Lower lobe of right lung (tissue), 2 donors: ENCODE results near the gene BGLAP. TPM values are rescaled to one million over a fixed set of nuclear protein-coding genes. Genes with fewer than 3 reads are reported as not detected.

Experiments used
- ATAC-seq, 2 donors: fragments of 200-7000 bp; cut with Tn5 transposase; one replicate each; pipeline ENCODE4 v1.9.1; 2020 to 2022; ENCODE audit warnings: mild to moderate bottlenecking in 2 of 2, moderate library complexity in 2 of 2
- DNase-seq: peaks from one replicate; pipeline ENCODE4 v3.0.0-alpha.2; 2020
- H3K27ac ChIP-seq: fragments of 200-600 bp; one replicate; pipeline ENCODE4 v1.8.0; 2022
- H3K27me3 ChIP-seq: fragments of 200-600 bp; one replicate; pipeline ENCODE4 v1.8.0; 2022; ENCODE audit warnings: low read depth
- H3K36me3 ChIP-seq: fragments of 200-600 bp; one replicate; pipeline ENCODE4 v1.8.0; 2022; ENCODE audit warnings: mild to moderate bottlenecking
- H3K4me1 ChIP-seq: fragments of 200-600 bp; one replicate; pipeline ENCODE4 v1.8.0; 2022
- H3K4me3 ChIP-seq: fragments of 200-600 bp; one replicate; pipeline ENCODE4 v1.8.0; 2022; ENCODE audit warnings: mild to moderate bottlenecking
- H3K9me3 ChIP-seq: fragments of 200-600 bp; one replicate; pipeline ENCODE4 v1.8.0; 2022
- intact Hi-C: fragments of 100-400 bp; cut with DNase I; formaldehyde crosslinking; loops from one replicate; pipeline ENCODE4 v1.11.0; 2022
- long read RNA-seq: library from polyadenylated mRNA; unstranded; transcript quantifications from one replicate; pipeline ENCODE4 v2.0.0, GENCODE V29; 2021
- total RNA-seq: library from RNA; stranded (reverse); fragmentation: NEBNext Ultra II Directional; extraction: Animal tissue kit (Norgen Biotek cat#: 25700); gene quantifications from one replicate; pipeline ENCODE4 v1.2.1, GENCODE V29; 2021
- TF ChIP-seq, protein P1 (sequence below): fragments of 200-600 bp; IDR thresholded peaks from one replicate; pipeline ENCODE4 v1.8.0; 2022; ENCODE audit warnings: antibody characterized with exemption, mild to moderate bottlenecking
- donor health status: DM: no; HTN: yes; CAD: no; lungs with severe emphysema.

Gene BGLAP
- total RNA-seq: 4.8 TPM
- long read RNA-seq, partial matches to known transcripts: 1 of 4 reads
- long read RNA-seq, other reads (novel, unspliced or antisense): 0 of 4 reads

DNA sequence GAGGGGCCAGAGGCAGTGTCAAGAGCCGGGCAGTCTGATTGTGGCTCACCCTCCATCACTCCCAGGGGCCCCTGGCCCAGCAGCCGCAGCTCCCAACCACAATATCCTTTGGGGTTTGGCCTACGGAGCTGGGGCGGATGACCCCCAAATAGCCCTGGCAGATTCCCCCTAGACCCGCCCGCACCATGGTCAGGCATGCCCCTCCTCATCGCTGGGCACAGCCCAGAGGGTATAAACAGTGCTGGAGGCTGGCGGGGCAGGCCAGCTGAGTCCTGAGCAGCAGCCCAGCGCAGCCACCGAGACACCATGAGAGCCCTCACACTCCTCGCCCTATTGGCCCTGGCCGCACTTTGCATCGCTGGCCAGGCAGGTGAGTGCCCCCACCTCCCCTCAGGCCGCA lies at the start of gene BGLAP:
Gene BGLAP, plus strand, starts transcription at position 259 of the 400 bp plus-strand sequence. Its CDS starts 48 bp downstream, at position 307.
- Histone ChIP-seq H3K4me3 (no peak within 1 kb of the TSS), H3K27me3 (peaks cover 11% of the 10 kb centered on the region), H3K4me1 (peaks cover 16% of the 10 kb centered on the region), H3K36me3 (peaks cover 40% of the 10 kb centered on the region), H3K9me3 (no peaks in the 10 kb centered on the region), H3K27ac (no peak within 1 kb of the TSS)
- no peak for DNase-seq
- intact Hi-C loops: no loop called here
- TF ChIP-seq, protein P1, sequence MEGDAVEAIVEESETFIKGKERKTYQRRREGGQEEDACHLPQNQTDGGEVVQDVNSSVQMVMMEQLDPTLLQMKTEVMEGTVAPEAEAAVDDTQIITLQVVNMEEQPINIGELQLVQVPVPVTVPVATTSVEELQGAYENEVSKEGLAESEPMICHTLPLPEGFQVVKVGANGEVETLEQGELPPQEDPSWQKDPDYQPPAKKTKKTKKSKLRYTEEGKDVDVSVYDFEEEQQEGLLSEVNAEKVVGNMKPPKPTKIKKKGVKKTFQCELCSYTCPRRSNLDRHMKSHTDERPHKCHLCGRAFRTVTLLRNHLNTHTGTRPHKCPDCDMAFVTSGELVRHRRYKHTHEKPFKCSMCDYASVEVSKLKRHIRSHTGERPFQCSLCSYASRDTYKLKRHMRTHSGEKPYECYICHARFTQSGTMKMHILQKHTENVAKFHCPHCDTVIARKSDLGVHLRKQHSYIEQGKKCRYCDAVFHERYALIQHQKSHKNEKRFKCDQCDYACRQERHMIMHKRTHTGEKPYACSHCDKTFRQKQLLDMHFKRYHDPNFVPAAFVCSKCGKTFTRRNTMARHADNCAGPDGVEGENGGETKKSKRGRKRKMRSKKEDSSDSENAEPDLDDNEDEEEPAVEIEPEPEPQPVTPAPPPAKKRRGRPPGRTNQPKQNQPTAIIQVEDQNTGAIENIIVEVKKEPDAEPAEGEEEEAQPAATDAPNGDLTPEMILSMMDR: no peak
- ATAC-seq: no peak

DNA sequence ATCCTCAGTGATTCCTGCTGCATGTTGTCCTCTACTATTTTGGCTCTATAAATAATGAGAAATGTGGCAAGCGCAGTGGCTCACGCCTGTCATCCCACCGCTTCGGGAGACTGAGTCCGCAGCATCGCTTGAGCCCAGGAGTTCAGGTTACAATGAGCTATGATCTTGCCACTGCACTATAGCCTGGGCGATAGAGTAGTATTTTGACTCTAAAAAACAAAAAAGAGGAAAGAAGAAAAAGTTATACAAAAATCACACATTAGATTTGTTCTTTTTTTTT lies 48.8 kb upstream of the BGLAP start:
- Histone ChIP-seq H3K27ac (peak overlapping the region; percentile 89), H3K36me3 (peaks cover 17% of the 10 kb centered on the region), H3K4me1 (peaks cover 34% of the 10 kb centered on the region), H3K4me3 (peak overlapping the region; percentile 95), H3K9me3 (no peaks in the 10 kb centered on the region), H3K27me3 (no peaks in the 10 kb centered on the region)
- DNase-seq: no peak
- no peak for ATAC-seq
- intact Hi-C loops: no loop called here
- TF ChIP-seq, protein P1: no peak

DNA sequence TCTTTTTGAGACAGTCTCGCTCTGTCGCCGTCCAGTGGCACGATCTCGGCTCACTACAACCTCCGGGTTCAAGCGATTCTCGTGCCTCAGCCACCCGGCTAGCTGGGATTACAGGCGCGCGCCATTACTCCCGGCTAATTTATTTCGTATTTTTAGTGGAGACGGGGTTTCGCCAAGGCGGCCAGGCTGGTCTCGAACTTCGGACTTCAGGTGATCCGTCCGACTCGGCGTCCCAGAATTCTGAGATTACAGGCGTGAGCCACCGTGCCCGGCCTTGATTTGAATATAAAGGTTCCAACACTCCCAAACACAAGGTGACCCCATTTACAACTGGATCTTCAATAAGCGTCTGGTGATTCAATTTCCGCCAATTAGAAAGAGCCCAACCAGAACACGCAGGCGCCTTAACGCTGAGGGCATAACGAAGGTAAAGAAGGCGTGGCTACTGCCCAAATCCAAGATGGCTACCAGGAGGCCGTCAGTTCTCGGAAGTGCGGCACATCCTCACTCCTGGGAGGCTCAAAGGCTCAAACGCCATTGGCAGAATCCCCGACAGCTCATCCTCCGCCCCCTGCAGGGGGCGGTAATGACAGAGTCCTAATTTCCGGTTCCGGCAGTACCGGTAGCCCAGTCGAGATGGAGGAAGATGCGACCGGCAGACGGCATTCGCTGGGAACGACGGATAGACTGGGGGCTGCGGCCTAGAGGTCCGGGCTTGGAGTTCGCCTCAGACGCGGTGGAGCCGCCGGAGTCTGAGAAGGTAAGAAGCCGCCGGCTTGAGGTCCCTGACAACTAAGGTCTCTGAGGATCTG lies 48.3 kb upstream of the BGLAP start, which contains the start of gene SLC25A44:
Gene SLC25A44, plus strand, starts transcription at position 617 of the 812 bp plus-strand sequence. CDS start 5,744 bp downstream, outside the sequence.
- peaks cover 34% of the 10 kb centered on the region for H3K4me1 ChIP-seq
- peak; percentile 95 for DNase-seq

DNA sequence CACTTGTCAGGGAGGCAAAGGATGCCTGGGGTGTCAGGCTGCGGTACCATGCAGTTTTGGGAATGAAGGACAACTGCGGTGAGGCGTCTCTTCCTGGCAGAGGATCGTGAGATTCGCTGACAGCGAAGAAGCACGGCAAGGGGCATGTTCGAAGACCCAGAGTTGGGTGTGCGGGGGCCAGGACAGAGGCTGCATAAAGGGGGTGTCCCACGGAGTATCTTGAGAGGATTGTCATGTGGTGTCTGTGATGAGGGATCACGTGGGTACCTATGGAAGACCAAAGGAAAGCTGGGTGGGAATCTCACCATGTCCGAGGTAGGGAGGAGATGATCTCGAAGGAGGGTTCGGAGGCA lies 47.7 kb upstream of the BGLAP start:
- Histone ChIP-seq H3K36me3 (peaks cover 20% of the 10 kb centered on the region), H3K4me3 (peak overlapping the region; percentile 95), H3K9me3 (no peaks in the 10 kb centered on the region), H3K4me1 (peaks cover 34% of the 10 kb centered on the region), H3K27me3 (no peaks in the 10 kb centered on the region), H3K27ac (peak overlapping the region; percentile 89)
- DNase-seq (no peak), ATAC-seq (peak; percentile 2 to 16)
- TF ChIP-seq, protein P1: no peak
- intact Hi-C loops: no loop called here

More for the DNA sequence above, 48.3 kb upstream of the BGLAP start, which contains the start of gene SLC25A44:
- Histone ChIP-seq H3K27ac (peak within 1 kb of the TSS; percentile 89), H3K27me3 (no peaks in the 10 kb centered on the region), H3K9me3 (no peaks in the 10 kb centered on the region), H3K4me3 (peak within 1 kb of the TSS; percentile 95), H3K36me3 (peaks cover 17% of the 10 kb centered on the region)
- ATAC-seq: peak; percentile 98 to 99
- TF ChIP-seq, protein P1: peak; percentile 62
- intact Hi-C loops: no loop called here

DNA sequence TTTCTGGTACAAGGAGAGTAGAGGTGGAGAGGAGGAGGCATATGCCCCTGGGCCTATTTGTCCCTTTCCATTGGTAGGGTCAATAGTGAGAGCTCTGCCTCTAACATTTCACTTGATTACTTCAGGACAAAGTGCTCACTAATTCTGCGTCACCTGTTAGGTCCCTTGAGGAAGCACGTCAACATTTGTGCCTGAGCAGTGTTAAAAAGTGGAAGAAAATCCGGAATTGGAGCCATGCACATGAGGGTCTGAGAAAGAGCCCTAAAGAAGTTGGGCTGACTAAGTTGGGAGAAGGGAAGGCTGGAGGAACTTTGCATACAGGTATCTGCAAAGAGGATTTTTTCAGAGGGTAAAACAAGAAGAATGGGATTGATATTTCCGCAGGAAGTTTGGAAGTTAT lies 46.1 kb upstream of the BGLAP start:
- intact Hi-C loops: no loop called here

More for the DNA sequence above, 46.1 kb upstream of the BGLAP start:
- Histone ChIP-seq H3K27me3 (no peaks in the 10 kb centered on the region), H3K4me3 (no peak overlapping the region), H3K9me3 (no peaks in the 10 kb centered on the region), H3K4me1 (peaks cover 34% of the 10 kb centered on the region), H3K27ac (no peak overlapping the region), H3K36me3 (peaks cover 36% of the 10 kb centered on the region)
- ATAC-seq (no peak), DNase-seq (no peak)
- TF ChIP-seq, protein P1: no peak
